ENCODE data around the gene MYH9.

DNA sequence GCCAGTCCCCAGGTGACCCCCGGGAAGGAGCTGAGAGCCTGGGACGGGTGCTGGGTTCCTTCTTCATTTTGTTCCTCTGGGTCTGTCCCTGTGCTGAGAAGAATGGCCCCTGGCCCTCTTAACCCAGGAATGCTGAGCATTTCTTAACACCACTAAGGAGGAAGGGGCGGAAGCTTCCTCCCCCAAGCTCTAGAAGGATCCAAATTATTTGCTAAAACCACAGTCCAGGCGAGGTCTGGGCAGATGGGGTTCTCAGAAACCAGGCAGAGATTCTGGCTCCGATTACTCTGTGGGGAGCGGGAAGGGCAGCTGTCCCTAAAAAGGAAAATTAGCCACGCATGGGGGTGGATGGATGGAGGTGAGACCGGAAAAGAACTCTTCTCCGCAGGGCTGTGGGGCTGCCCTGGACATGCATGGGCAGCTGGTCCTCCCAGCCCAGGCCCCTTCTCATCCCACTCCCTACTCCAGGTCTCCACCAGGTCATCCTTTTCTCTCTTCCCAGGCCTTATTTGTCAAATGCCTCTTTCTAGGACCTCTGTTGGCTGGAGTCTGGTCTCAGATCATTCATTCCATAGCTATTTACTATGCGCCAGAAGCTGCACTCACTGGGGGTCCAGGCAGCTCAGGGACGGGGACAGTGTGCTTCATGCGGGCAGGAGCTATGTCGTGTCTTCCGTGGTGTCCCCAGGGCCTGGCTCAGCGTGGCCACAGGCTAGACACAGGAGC, 45.0 kb upstream of the MYH9 start:
- no peak for TF ChIP-seq ZNF292 (tag by site-specific recombination; IDR thresholded peaks at IDR 0.05; ENCODE audit: borderline replicate concordance, low read depth)
- no peak for TF ChIP-seq ZNF768 (tag by site-specific recombination; IDR thresholded peaks at IDR 0.05)
- no peak for TF ChIP-seq GLIS1 (tag by site-specific recombination; IDR thresholded peaks at IDR 0.05)
- TF ChIP-seq, protein P1, sequence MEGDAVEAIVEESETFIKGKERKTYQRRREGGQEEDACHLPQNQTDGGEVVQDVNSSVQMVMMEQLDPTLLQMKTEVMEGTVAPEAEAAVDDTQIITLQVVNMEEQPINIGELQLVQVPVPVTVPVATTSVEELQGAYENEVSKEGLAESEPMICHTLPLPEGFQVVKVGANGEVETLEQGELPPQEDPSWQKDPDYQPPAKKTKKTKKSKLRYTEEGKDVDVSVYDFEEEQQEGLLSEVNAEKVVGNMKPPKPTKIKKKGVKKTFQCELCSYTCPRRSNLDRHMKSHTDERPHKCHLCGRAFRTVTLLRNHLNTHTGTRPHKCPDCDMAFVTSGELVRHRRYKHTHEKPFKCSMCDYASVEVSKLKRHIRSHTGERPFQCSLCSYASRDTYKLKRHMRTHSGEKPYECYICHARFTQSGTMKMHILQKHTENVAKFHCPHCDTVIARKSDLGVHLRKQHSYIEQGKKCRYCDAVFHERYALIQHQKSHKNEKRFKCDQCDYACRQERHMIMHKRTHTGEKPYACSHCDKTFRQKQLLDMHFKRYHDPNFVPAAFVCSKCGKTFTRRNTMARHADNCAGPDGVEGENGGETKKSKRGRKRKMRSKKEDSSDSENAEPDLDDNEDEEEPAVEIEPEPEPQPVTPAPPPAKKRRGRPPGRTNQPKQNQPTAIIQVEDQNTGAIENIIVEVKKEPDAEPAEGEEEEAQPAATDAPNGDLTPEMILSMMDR (tag by site-specific recombination; IDR thresholded peaks at IDR 0.05), result no peak
- no peak for TF ChIP-seq ZFP41 (tag by site-specific recombination; IDR thresholded peaks at IDR 0.05; ENCODE audit: borderline replicate concordance)
- TF ChIP-seq ZNF529 (tag by site-specific recombination; IDR thresholded peaks at IDR 0.05; ENCODE audit: insufficient replicate concordance), result no peak
- TF ChIP-seq, protein P2, sequence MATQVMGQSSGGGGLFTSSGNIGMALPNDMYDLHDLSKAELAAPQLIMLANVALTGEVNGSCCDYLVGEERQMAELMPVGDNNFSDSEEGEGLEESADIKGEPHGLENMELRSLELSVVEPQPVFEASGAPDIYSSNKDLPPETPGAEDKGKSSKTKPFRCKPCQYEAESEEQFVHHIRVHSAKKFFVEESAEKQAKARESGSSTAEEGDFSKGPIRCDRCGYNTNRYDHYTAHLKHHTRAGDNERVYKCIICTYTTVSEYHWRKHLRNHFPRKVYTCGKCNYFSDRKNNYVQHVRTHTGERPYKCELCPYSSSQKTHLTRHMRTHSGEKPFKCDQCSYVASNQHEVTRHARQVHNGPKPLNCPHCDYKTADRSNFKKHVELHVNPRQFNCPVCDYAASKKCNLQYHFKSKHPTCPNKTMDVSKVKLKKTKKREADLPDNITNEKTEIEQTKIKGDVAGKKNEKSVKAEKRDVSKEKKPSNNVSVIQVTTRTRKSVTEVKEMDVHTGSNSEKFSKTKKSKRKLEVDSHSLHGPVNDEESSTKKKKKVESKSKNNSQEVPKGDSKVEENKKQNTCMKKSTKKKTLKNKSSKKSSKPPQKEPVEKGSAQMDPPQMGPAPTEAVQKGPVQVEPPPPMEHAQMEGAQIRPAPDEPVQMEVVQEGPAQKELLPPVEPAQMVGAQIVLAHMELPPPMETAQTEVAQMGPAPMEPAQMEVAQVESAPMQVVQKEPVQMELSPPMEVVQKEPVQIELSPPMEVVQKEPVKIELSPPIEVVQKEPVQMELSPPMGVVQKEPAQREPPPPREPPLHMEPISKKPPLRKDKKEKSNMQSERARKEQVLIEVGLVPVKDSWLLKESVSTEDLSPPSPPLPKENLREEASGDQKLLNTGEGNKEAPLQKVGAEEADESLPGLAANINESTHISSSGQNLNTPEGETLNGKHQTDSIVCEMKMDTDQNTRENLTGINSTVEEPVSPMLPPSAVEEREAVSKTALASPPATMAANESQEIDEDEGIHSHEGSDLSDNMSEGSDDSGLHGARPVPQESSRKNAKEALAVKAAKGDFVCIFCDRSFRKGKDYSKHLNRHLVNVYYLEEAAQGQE (tag by site-specific recombination; IDR thresholded peaks at IDR 0.05), result no peak
- TF ChIP-seq ZNF341 (tag by site-specific recombination; IDR thresholded peaks at IDR 0.05; ENCODE audit: low read depth), result no peak
- no peak for TF ChIP-seq ZNF654 (tag by site-specific recombination; IDR thresholded peaks at IDR 0.05; ENCODE audit: low read depth)
- TF ChIP-seq ZEB2 (tag by site-specific recombination; IDR thresholded peaks at IDR 0.05), result no peak
- TF ChIP-seq ZNF423 (tag by site-specific recombination; IDR thresholded peaks at IDR 0.05), result no peak
- TF ChIP-seq ZNF16 (tag by site-specific recombination; IDR thresholded peaks at IDR 0.05; ENCODE audit: low read depth), result no peak
- no peak for TF ChIP-seq GLI4 (tag by site-specific recombination; IDR thresholded peaks at IDR 0.05)
- no peak for TF ChIP-seq ZNF670 (tag by site-specific recombination; IDR thresholded peaks at IDR 0.05; ENCODE audit: low read depth)

Measured in HEK293 (cell line).